ENCODE data around the gene LYRM7. TPM values are rescaled to one million over a fixed set of nuclear protein-coding genes. Genes with fewer than 3 reads are reported as not detected.
"Not testable (repeated sequence)": the region's sequence is repeated elsewhere in the genome, so short reads cannot be mapped to it uniquely, and the experiment has no call there.

The LYRM7 gene
- total RNA-seq, 1 experiment from 2014 or later = 17.3 TPM

DNA sequence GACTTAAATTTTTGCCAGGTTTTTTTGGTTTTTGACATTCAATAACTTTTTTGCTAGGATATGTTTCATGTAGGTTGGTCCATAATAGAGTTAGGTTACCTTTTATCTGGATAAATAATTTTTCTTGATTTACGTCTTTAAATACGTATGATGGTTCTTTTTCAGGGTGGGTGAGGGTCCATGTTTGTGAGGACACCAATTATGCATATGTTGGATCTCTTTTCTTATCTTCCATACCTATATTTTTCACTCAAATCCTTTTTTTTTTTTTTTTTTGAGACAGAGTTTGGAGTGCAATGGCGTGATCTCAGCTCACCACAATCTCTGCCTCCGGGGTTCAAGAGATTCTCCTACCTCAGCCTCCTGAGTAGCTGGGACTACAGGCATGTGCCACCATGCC, 75.8 kb downstream of the LYRM7 start:
- H3K27me3 ChIP-seq (replicated peaks; ENCODE audit: insufficient read depth, low read depth, low read length, poor library complexity) = no peaks in the 10 kb centered on the region
- TF ChIP-seq, protein P1, sequence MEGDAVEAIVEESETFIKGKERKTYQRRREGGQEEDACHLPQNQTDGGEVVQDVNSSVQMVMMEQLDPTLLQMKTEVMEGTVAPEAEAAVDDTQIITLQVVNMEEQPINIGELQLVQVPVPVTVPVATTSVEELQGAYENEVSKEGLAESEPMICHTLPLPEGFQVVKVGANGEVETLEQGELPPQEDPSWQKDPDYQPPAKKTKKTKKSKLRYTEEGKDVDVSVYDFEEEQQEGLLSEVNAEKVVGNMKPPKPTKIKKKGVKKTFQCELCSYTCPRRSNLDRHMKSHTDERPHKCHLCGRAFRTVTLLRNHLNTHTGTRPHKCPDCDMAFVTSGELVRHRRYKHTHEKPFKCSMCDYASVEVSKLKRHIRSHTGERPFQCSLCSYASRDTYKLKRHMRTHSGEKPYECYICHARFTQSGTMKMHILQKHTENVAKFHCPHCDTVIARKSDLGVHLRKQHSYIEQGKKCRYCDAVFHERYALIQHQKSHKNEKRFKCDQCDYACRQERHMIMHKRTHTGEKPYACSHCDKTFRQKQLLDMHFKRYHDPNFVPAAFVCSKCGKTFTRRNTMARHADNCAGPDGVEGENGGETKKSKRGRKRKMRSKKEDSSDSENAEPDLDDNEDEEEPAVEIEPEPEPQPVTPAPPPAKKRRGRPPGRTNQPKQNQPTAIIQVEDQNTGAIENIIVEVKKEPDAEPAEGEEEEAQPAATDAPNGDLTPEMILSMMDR (conservative IDR thresholded peaks at IDR 0.05; ENCODE audit: low read depth, low read length) = no peak
- TF ChIP-seq EZH2 (IDR thresholded peaks at IDR 0.05; ENCODE audit: borderline replicate concordance, low read depth, low read length, poor library complexity, severe bottlenecking) = no peak
- H3K4me1 ChIP-seq (ENCODE audit: insufficient read depth, low read length, poor library complexity, severe bottlenecking) = no peaks in the 10 kb centered on the region
- CTCF ChIA-PET = no interaction called here
- DNase-seq (ENCODE audit: low spot score) = no peak
- no peaks in the 10 kb centered on the region for H3K9me3 ChIP-seq (ENCODE audit: low read depth, low read length, poor library complexity, severe bottlenecking)
- intact Hi-C loops (cut with micrococcal nuclease; ENCODE audit: unreplicated experiment) = no loop called here
- POLR2A ChIA-PET (ENCODE audit: low non-redundant PET) = no interaction called here
- H3K27ac ChIP-seq (ENCODE audit: low read depth, low read length, poor library complexity, severe bottlenecking) = no peak overlapping the region
- no peaks in the 10 kb centered on the region for H3K36me3 ChIP-seq (ENCODE audit: insufficient read depth, low read length, poor library complexity, severe bottlenecking)
- no peak overlapping the region for H3K4me3 ChIP-seq (ENCODE audit: low read depth, low read length, poor library complexity, severe bottlenecking)
- BruUV-seq (replicated peaks) = no TSS peak

DNA sequence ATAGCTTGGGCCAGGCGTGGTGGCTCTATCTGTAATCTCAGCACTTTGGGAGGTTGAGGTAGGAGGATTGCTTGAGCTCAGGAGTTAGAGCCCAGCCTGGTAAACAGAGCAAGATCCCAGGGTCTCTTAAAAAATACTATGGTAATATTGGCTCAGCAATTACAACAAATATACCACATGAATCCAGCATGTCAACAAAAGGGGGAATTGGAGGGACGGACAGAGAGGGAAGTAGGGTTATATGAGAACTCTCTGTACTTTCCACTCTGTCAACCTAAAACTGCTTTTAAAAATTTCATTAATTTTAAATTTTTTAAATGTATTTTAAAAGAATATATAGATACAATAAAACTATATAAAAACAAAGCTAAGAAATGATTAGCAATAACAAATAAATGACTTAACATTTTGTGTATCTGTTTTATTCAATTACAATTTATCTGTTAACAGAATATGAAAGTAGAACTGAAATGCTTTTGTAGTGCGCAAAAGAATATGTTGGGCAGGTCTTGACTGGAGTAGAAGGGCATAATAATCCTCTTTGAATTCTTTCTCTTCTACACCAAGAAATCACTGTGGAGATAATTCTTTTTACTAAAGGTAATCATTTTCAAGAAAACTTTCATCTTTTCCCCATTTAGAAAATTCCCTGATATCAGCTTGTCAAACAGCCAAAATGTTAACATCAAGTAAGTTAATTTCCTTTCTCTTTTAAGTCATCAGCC, 80.2 kb downstream of the LYRM7 start:
- Histone ChIP-seq H3K27ac (ENCODE audit: low read depth, low read length, poor library complexity, severe bottlenecking) (peak overlapping the region; percentile 35), H3K9me3 (ENCODE audit: low read depth, low read length, poor library complexity, severe bottlenecking) (no peaks in the 10 kb centered on the region), H3K27me3 (replicated peaks; ENCODE audit: insufficient read depth, low read depth, low read length, poor library complexity) (no peaks in the 10 kb centered on the region), H3K4me3 (ENCODE audit: low read depth, low read length, poor library complexity, severe bottlenecking) (no peak overlapping the region), H3K4me1 (ENCODE audit: insufficient read depth, low read length, poor library complexity, severe bottlenecking) (no peaks in the 10 kb centered on the region), H3K36me3 (ENCODE audit: insufficient read depth, low read length, poor library complexity, severe bottlenecking) (no peaks in the 10 kb centered on the region)
- DNase-seq (ENCODE audit: low spot score) = no peak
- intact Hi-C loops (cut with micrococcal nuclease; ENCODE audit: unreplicated experiment) = no loop called here
- no TSS peak for BruUV-seq (replicated peaks)
- ChIA-PET POLR2A (ENCODE audit: low non-redundant PET) (no interaction called here), CTCF (no interaction called here)
- no peak for TF ChIP-seq EZH2 (IDR thresholded peaks at IDR 0.05; ENCODE audit: borderline replicate concordance, low read depth, low read length, poor library complexity, severe bottlenecking)
- TF ChIP-seq, protein P1 (conservative IDR thresholded peaks at IDR 0.05; ENCODE audit: low read depth, low read length) = no peak

DNA sequence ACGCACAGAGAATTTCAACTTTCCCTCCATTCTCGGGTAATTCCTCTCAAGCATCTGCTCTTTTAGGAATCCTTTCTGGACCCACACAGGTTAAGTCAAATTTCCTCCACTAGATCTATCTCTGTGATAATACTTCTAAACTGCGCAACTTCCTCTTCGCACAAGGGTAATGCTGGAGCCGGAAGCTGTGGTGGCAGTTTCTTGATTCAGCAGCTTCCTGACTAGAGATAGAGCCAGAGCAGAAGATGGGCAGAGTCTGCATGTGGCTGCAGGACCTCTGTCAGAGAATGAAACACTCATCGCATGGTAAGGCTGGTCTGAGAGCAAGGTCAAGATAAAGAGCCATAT, 82.1 kb downstream of the LYRM7 start:
- Histone ChIP-seq H3K36me3 (ENCODE audit: insufficient read depth, low read length, poor library complexity, severe bottlenecking) (no peaks in the 10 kb centered on the region), H3K9me3 (ENCODE audit: low read depth, low read length, poor library complexity, severe bottlenecking) (no peaks in the 10 kb centered on the region), H3K4me3 (ENCODE audit: low read depth, low read length, poor library complexity, severe bottlenecking) (no peak overlapping the region), H3K27me3 (replicated peaks; ENCODE audit: insufficient read depth, low read depth, low read length, poor library complexity) (no peaks in the 10 kb centered on the region), H3K4me1 (ENCODE audit: insufficient read depth, low read length, poor library complexity, severe bottlenecking) (no peaks in the 10 kb centered on the region), H3K27ac (ENCODE audit: low read depth, low read length, poor library complexity, severe bottlenecking) (no peak overlapping the region)
- POLR2A ChIA-PET (ENCODE audit: low non-redundant PET) = no interaction called here
- CTCF ChIA-PET = no interaction called here
- TF ChIP-seq, protein P1 (conservative IDR thresholded peaks at IDR 0.05; ENCODE audit: low read depth, low read length) = no peak
- TF ChIP-seq EZH2 (IDR thresholded peaks at IDR 0.05; ENCODE audit: borderline replicate concordance, low read depth, low read length, poor library complexity, severe bottlenecking) = no peak
- DNase-seq (ENCODE audit: low spot score) = peak; percentile 71
- no TSS peak for BruUV-seq (replicated peaks)
- intact Hi-C loops (cut with micrococcal nuclease; ENCODE audit: unreplicated experiment) = no loop called here

DNA sequence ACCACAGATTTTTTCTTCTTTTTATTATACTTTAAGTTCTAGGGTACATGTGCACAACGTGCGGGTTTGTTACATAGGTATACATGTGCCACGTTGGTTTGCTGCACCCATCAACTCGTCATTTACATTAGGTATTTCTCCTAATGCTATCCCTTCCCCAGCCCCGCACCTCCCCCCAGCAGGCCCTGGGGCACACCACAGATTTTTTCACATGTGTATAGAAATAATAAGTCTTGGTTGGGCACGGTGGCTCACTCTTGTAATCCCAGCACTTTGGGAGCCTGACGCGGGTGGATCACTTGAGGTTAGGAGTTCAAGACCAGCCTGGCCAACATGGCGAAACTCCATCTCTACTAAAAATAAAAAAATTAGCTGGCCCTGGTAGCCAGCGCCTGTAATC, 83.3 kb downstream of the LYRM7 start:
- POLR2A ChIA-PET (ENCODE audit: low non-redundant PET); CTCF ChIA-PET; H3K36me3 ChIP-seq (ENCODE audit: insufficient read depth, low read length, poor library complexity, severe bottlenecking); H3K4me3 ChIP-seq (ENCODE audit: low read depth, low read length, poor library complexity, severe bottlenecking); H3K9me3 ChIP-seq (ENCODE audit: low read depth, low read length, poor library complexity, severe bottlenecking); BruUV-seq (replicated peaks); DNase-seq (ENCODE audit: low spot score); H3K4me1 ChIP-seq (ENCODE audit: insufficient read depth, low read length, poor library complexity, severe bottlenecking); H3K27me3 ChIP-seq (replicated peaks; ENCODE audit: insufficient read depth, low read depth, low read length, poor library complexity); intact Hi-C loops (cut with micrococcal nuclease; ENCODE audit: unreplicated experiment); H3K27ac ChIP-seq (ENCODE audit: low read depth, low read length, poor library complexity, severe bottlenecking): not testable (repeated sequence)

Data from A673 (cell line).